ENCODE data around the gene PITPNM1. TPM values are rescaled to one million over a fixed set of nuclear protein-coding genes. Genes with fewer than 3 reads are reported as not detected.

Gene PITPNM1
- total and polyA plus RNA-seq, 2 donors (not counting 1 experiment from before 2014, with no cell fraction given), result 4.7 to 10.2 TPM

GRCh38 chr11:67507242-67507863, 2.2 kb upstream of the PITPNM1 start:
- Histone ChIP-seq H3K36me3 (ENCODE audit: control insufficient read depth, insufficient read depth, low read length) (peaks cover 4% of the 10 kb centered on the region), H3K4me2 (ENCODE audit: extremely low read depth, insufficient read depth, low read length) (peak overlapping the region; percentile 76), H3K79me2 (ENCODE audit: control insufficient read depth, insufficient read depth, low read length) (no peaks in the 10 kb centered on the region), H3K4me3 (replicated peaks in 1 of 4; ENCODE audit: control extremely low read depth in 1 of 4, insufficient read depth in 1 of 4, low read depth in 3 of 4, low read length in 4 of 4) (peak overlapping the region; percentile 67 to 97 (median 88)), H3K9me3 (ENCODE audit: control insufficient read depth, insufficient read depth, low read depth, low read length) (no peaks in the 10 kb centered on the region), H3K4me1 (ENCODE audit: control insufficient read depth, extremely low read depth, insufficient read depth, low read length) (peaks cover 11% of the 10 kb centered on the region), H2AFZ (ENCODE audit: low read length) (peak overlapping the region; percentile 61), H3K9ac (ENCODE audit: insufficient read depth, low read length) (peak overlapping the region; percentile 99), H3K27me3 (ENCODE audit: control insufficient read depth, insufficient read depth, low read length) (no peaks in the 10 kb centered on the region), H3K27ac (ENCODE audit: insufficient read depth, low read length) (peak overlapping the region; percentile 65), H4K20me1 (ENCODE audit: control insufficient read depth, extremely low read depth, insufficient read depth, low read length) (no peaks in the 10 kb centered on the region)
- TF ChIP-seq EZH2 (IDR thresholded peaks at IDR 0.05; ENCODE audit: low read length, missing control alignments), result no peak
- no peak for TF ChIP-seq CTCF (conservative IDR thresholded peaks at IDR 0.05 in 1 of 2, IDR thresholded peaks at IDR 0.05 in 1 of 2; ENCODE audit: low read depth in 1 of 2, low read length in 2 of 2)
- DNase-seq (ENCODE audit: low read depth in 2 of 2), result no peak

GRCh38 chr11:67506426-67507051, 1.4 kb upstream of the PITPNM1 start:
- Histone ChIP-seq H3K9ac (ENCODE audit: insufficient read depth, low read length) (no peak overlapping the region), H3K4me3 (replicated peaks in 1 of 4; ENCODE audit: control extremely low read depth in 1 of 4, insufficient read depth in 1 of 4, low read depth in 3 of 4, low read length in 4 of 4) (peak overlapping the region in 1 of 4 experiments; percentile 80), H3K27ac (ENCODE audit: insufficient read depth, low read length) (peak overlapping the region; percentile 92), H3K4me1 (ENCODE audit: control insufficient read depth, extremely low read depth, insufficient read depth, low read length) (peaks cover 11% of the 10 kb centered on the region), H3K36me3 (ENCODE audit: control insufficient read depth, insufficient read depth, low read length) (peaks cover 4% of the 10 kb centered on the region), H2AFZ (ENCODE audit: low read length) (no peak overlapping the region), H3K79me2 (ENCODE audit: control insufficient read depth, insufficient read depth, low read length) (no peaks in the 10 kb centered on the region), H3K9me3 (ENCODE audit: control insufficient read depth, insufficient read depth, low read depth, low read length) (no peaks in the 10 kb centered on the region), H4K20me1 (ENCODE audit: control insufficient read depth, extremely low read depth, insufficient read depth, low read length) (no peaks in the 10 kb centered on the region), H3K4me2 (ENCODE audit: extremely low read depth, insufficient read depth, low read length) (peak overlapping the region; percentile 26), H3K27me3 (ENCODE audit: control insufficient read depth, insufficient read depth, low read length) (no peaks in the 10 kb centered on the region)
- DNase-seq (ENCODE audit: low read depth in 2 of 2), result no peak
- no peak for TF ChIP-seq EZH2 (IDR thresholded peaks at IDR 0.05; ENCODE audit: low read length, missing control alignments)
- TF ChIP-seq CTCF (conservative IDR thresholded peaks at IDR 0.05 in 1 of 2, IDR thresholded peaks at IDR 0.05 in 1 of 2; ENCODE audit: low read depth in 1 of 2, low read length in 2 of 2), result no peak

- Histone ChIP-seq H3K4me3 (replicated peaks in 1 of 4; ENCODE audit: control extremely low read depth in 1 of 4, insufficient read depth in 1 of 4, low read depth in 3 of 4, low read length in 4 of 4) (peak overlapping the region in 3 of 4 experiments; percentile 13 to 70 (median 37)), H3K4me2 (ENCODE audit: extremely low read depth, insufficient read depth, low read length) (peak overlapping the region; percentile 63), H3K79me2 (ENCODE audit: control insufficient read depth, insufficient read depth, low read length) (no peaks in the 10 kb centered on the region), H4K20me1 (ENCODE audit: control insufficient read depth, extremely low read depth, insufficient read depth, low read length) (no peaks in the 10 kb centered on the region), H2AFZ (ENCODE audit: low read length) (no peak overlapping the region), H3K9me3 (ENCODE audit: control insufficient read depth, insufficient read depth, low read depth, low read length) (no peaks in the 10 kb centered on the region), H3K9ac (ENCODE audit: insufficient read depth, low read length) (peak overlapping the region; percentile 70), H3K27me3 (ENCODE audit: control insufficient read depth, insufficient read depth, low read length) (no peaks in the 10 kb centered on the region), H3K27ac (ENCODE audit: insufficient read depth, low read length) (peak overlapping the region; percentile 92), H3K4me1 (ENCODE audit: control insufficient read depth, extremely low read depth, insufficient read depth, low read length) (peaks cover 11% of the 10 kb centered on the region), H3K36me3 (ENCODE audit: control insufficient read depth, insufficient read depth, low read length) (peaks cover 4% of the 10 kb centered on the region)
- DNase-seq (ENCODE audit: low read depth in 2 of 2), result peak; percentile 79 to 88
- TF ChIP-seq EZH2 (IDR thresholded peaks at IDR 0.05; ENCODE audit: low read length, missing control alignments) (no peak), CTCF (conservative IDR thresholded peaks at IDR 0.05 in 1 of 2, IDR thresholded peaks at IDR 0.05 in 1 of 2; ENCODE audit: low read depth in 1 of 2, low read length in 2 of 2) (peak; percentile 86 to 91)
These were observed 638 bp upstream of the PITPNM1 start for GRCh38 chr11:67505605-67506396.

Measured in fibroblast of lung (primary cell).